Superior temporal gyrus (tissue), 1 donor: ENCODE results near the gene SPAG8.

Experiments
- DNase-seq: peaks from one replicate; pipeline ENCODE4 v3.0.0-alpha.2; 2016; ENCODE audit errors: extremely low spot score

SPAG8 gene

GRCh38 chr9:35774907-35775635 is 37.0 kb downstream of the SPAG8 start:
- DNase-seq: no peak

GRCh38 chr9:35771943-35772342 is 40.1 kb downstream of the SPAG8 start:
- no peak for DNase-seq

GRCh38 chr9:35771534-35771933 is 40.5 kb downstream of the SPAG8 start:
- DNase-seq: no peak

- no peak for DNase-seq
Measured at GRCh38 chr9:35771075-35771433, 41.0 kb downstream of the SPAG8 start.

DNA sequence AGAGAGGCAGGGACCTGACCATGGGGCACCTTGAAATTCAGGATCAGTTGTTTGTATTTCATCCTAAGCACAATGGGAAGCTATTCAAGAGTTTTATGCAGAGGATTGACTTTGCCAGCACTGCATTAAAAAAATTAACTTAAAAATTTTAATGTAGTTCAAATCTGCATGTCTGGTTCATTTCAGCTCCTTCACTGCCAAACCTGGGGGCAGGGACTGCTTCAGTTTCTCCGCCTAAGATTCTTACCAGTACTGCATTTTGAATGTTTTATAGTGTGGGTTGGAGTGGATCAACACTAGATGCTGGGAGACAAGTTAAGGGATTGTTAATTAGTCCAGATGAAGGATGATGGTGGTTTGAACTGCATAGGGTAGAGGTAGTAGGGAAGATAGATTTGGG is 42.3 kb downstream of the SPAG8 start:
- no peak for DNase-seq

DNA sequence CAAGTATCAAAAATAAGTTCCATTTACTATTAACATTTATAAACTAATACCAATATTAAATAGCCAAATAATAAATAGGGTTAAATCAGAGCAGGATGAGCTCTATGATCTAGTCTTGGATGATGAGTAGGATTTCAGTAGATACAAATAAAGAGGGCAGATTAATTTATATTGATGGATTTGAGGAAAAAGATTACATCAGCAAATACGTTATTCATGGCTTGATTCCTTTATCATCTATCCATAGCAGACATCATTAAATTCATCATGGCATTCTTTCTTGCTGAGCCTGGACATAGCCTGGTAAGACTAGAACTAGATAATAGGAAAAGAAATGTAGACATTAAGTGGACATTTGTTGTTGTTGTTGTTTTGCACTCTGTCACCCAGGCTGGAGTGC is 44.6 kb downstream of the SPAG8 start:
- no peak for DNase-seq

DNA sequence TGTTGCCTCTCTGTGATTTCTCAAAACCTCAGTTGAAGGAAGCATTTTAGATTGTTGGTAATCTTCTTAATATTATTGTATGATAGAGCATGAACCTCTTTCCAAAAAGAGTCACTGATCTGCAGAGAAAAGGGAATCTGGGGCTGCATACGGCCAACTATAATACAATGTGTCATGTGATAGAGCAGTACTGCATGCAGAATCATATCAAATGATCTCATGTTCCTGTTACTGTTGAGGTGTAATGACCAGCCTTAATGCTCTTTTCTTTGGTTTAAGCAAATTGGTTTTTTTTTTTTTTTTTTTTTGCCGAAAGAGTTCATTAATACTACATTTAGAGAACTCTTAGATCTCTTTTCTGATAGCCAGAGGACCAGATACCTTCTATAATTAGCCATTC is 45.1 kb downstream of the SPAG8 start:
- DNase-seq: no peak

DNA sequence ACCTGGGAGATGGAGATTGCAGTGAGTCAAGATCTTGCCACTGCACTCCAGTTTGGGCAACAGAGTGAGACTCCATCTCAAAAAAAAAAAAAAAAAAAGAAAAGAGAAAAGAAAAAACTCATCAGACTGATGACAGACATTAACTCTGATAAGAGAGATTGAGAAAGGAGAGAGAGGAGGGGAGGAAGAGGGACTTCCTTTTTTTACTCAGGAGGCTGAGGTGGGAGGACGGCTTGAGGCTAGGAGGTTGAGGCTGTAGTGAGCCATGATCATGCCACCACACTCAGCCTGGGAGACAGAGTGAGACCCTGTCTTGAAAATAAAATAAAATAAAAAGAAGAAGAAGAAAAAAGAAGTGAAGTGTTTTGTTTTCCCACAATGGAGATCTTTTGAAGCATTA is 48.3 kb downstream of the SPAG8 start:
- no peak for DNase-seq

GRCh38 chr9:35763181-35763580 is 48.9 kb downstream of the SPAG8 start:
- DNase-seq: no peak

DNA sequence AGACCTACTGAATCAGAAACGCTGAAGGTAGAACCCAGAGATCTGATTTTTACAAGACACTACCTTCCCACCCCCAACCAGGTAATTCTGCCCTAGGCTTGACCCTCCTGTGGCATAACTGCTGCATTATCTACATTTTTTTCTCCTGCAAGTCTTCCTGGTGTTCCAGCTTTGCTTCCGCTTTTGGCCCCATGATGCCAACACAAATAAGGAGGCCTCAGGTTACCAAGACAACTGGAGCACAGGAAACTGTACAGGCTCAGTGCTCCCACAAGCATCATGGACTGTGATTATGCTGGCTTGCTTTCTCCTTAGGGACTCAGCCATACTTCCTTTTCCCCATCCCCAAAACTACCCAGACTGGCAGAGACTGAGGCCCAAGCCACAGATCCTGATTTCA is 51.4 kb downstream of the SPAG8 start:
- peak; percentile 16 for DNase-seq

DNA sequence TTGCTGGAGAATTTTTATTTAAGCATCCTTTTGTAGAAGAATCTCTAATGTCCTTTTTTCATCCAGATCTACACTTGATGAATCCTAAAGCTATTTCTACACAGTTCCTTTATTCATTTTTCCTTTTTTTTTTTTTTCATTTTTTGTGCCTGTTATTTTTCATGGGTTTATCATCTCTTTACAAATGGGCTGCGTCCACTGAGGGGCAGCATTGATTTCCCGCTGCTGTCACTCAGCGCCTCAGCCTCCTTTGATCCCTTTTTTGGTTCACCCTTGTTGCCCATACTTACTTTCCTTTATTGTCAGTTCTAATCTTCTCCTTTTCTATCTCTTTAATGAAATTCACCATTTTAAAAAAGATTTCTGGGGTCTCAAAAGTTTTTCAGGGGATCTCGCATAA is 52.3 kb downstream of the SPAG8 start:
- DNase-seq: no peak
